ENCODE measurements around the gene MS4A2. TPM values are rescaled to one million over a fixed set of nuclear protein-coding genes. Genes with fewer than 3 reads are reported as not detected.

The MS4A2 gene
- total RNA-seq, 1 experiment from 2014 or later: not detected

DNA sequence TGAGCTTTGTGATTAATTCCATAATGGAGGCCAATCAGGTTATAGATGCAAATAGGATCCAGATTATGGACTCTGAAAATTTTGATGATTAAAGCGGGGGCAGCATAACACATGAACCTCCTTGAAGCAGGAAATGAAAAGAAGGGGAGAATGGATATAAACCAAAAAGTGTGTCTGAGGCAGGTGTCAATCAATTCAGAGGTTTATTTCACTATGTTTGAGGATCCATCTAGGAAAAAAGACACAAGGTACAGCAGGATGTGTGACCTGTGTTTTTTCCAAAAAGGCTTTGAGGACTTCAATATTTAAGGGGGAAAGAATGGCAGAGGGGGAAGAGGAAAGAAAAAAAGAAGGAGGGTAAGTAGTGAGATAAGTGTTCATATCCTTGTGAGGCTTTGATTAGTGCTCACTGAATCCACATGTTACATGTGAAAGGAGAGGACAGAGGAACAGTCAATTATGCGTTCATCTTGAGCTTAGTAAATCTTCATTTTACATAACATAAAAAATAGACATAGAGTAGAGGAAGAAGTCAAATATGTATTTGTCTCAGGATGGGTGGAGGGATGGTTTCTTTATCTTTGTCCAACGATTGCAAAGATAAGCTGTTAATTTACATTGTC lies 34.1 kb downstream of the MS4A2 start:
- ChIA-PET POLR2A (no interaction called here), CTCF (interaction anchor here (1.1 kb wide), 1 partner anchor 169 kb away, joined by 3 read pairs; no protein-coding TSS in a partner anchor), RAD21 (ENCODE audit: low non-redundant PET in 1 of 2, low total read pairs in 2 of 2, uncharacterized antibody in 2 of 2, unreplicated experiment in 2 of 2) (no interaction called here)
- Histone ChIP-seq H3K4me1 (ENCODE audit: control insufficient read depth in 1 of 2, insufficient read depth in 2 of 2, low read length in 2 of 2) (peaks cover 3 to 14% of the 10 kb centered on the region in 2 experiments; a peak in 3 of 4 replicates), H3K27ac (ENCODE audit: low read depth, low read length) (no peak overlapping the region), H3K9me2 (ENCODE audit: insufficient read depth) (no peaks in the 10 kb centered on the region), H3K27me3 (ENCODE audit: insufficient read depth, low read length) (no peaks in the 10 kb centered on the region), H2AFZ (ENCODE audit: low read depth, low read length, poor library complexity, severe bottlenecking) (no peak overlapping the region), H3K9me3 (ENCODE audit: control insufficient read depth in 1 of 2, insufficient read depth in 1 of 2, low read depth in 1 of 2, low read length in 2 of 2) (no peaks in the 10 kb centered on the region), H3K79me2 (ENCODE audit: insufficient read depth, low read length) (no peaks in the 10 kb centered on the region), H3K9ac (ENCODE audit: low read length) (no peak overlapping the region), H3K36me3 (ENCODE audit: control insufficient read depth in 1 of 2, insufficient read depth in 2 of 2, low read length in 2 of 2) (no peaks in the 10 kb centered on the region), H3K4me2 (ENCODE audit: low read length) (no peak overlapping the region), H4K20me1 (ENCODE audit: insufficient read depth) (no peaks in the 10 kb centered on the region), H3K4me3 (replicated peaks in 1 of 2; ENCODE audit: low read depth in 1 of 2, low read length in 2 of 2) (no peak overlapping the region)
- no peak for ATAC-seq
- no peak for DNase-seq (ENCODE audit: low read depth, low spot score)
- no peak for TF ChIP-seq EZH2 (IDR thresholded peaks at IDR 0.05)
- TF ChIP-seq, protein P1, sequence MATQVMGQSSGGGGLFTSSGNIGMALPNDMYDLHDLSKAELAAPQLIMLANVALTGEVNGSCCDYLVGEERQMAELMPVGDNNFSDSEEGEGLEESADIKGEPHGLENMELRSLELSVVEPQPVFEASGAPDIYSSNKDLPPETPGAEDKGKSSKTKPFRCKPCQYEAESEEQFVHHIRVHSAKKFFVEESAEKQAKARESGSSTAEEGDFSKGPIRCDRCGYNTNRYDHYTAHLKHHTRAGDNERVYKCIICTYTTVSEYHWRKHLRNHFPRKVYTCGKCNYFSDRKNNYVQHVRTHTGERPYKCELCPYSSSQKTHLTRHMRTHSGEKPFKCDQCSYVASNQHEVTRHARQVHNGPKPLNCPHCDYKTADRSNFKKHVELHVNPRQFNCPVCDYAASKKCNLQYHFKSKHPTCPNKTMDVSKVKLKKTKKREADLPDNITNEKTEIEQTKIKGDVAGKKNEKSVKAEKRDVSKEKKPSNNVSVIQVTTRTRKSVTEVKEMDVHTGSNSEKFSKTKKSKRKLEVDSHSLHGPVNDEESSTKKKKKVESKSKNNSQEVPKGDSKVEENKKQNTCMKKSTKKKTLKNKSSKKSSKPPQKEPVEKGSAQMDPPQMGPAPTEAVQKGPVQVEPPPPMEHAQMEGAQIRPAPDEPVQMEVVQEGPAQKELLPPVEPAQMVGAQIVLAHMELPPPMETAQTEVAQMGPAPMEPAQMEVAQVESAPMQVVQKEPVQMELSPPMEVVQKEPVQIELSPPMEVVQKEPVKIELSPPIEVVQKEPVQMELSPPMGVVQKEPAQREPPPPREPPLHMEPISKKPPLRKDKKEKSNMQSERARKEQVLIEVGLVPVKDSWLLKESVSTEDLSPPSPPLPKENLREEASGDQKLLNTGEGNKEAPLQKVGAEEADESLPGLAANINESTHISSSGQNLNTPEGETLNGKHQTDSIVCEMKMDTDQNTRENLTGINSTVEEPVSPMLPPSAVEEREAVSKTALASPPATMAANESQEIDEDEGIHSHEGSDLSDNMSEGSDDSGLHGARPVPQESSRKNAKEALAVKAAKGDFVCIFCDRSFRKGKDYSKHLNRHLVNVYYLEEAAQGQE (IDR thresholded peaks at IDR 0.05; ENCODE audit: low read depth): no peak
- TF ChIP-seq JUND (IDR thresholded peaks at IDR 0.05): no peak
- TF ChIP-seq ZFX (IDR thresholded peaks at IDR 0.05): no peak
- TF ChIP-seq SIN3A (IDR thresholded peaks at IDR 0.05; ENCODE audit: low read depth): no peak
- no TSS peak for BruUV-seq (replicated peaks)
- intact Hi-C loops (cut with micrococcal nuclease): no loop called here

DNA sequence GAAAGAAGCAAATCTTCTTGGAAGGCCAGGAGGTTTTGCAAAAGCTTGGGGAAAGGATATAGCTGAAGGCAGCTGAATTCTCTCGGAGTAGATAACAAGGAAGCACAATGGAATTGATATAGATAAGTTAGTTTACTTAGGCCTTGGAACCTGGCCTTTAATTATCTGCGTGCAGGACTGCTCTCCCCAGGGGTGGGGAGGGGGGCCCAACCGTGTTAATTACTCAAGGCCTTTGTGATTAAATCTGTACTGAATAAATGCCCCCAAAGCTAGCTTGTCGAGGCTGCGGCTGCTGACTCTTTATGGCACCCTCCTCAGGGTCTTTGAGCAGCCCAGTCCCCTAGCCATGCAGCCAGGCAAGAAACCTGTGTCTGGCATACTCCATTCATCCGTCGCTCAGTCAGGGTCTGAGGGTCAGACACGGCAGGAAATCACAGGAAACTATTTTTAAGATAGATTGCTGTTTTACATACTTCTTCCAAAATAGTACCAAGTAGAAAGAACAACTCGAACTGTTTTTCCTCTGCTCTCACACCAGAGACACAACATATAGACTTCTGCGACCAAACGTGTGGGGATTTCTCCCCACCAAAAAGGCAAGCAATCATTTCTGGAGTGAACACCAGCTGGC lies 36.5 kb downstream of the MS4A2 start:
- Histone ChIP-seq H3K9me2 (ENCODE audit: insufficient read depth) (no peaks in the 10 kb centered on the region), H2AFZ (ENCODE audit: low read depth, low read length, poor library complexity, severe bottlenecking) (no peak overlapping the region), H3K9ac (ENCODE audit: low read length) (no peak overlapping the region), H3K4me3 (replicated peaks in 1 of 2; ENCODE audit: low read depth in 1 of 2, low read length in 2 of 2) (no peak overlapping the region), H3K27me3 (ENCODE audit: insufficient read depth, low read length) (no peaks in the 10 kb centered on the region), H3K9me3 (ENCODE audit: control insufficient read depth in 1 of 2, insufficient read depth in 1 of 2, low read depth in 1 of 2, low read length in 2 of 2) (no peaks in the 10 kb centered on the region), H3K4me1 (ENCODE audit: control insufficient read depth in 1 of 2, insufficient read depth in 2 of 2, low read length in 2 of 2) (peaks cover 3 to 16% of the 10 kb centered on the region in 2 experiments; a peak in 3 of 4 replicates), H3K36me3 (ENCODE audit: control insufficient read depth in 1 of 2, insufficient read depth in 2 of 2, low read length in 2 of 2) (no peaks in the 10 kb centered on the region), H4K20me1 (ENCODE audit: insufficient read depth) (no peaks in the 10 kb centered on the region), H3K4me2 (ENCODE audit: low read length) (no peak overlapping the region), H3K79me2 (ENCODE audit: insufficient read depth, low read length) (no peaks in the 10 kb centered on the region), H3K27ac (ENCODE audit: low read depth, low read length) (no peak overlapping the region)
- intact Hi-C loops (cut with micrococcal nuclease): no loop called here
- ChIA-PET POLR2A (no interaction called here), RAD21 (ENCODE audit: low non-redundant PET in 1 of 2, low total read pairs in 2 of 2, uncharacterized antibody in 2 of 2, unreplicated experiment in 2 of 2) (no interaction called here), CTCF (no interaction called here)
- no TSS peak for BruUV-seq (replicated peaks)
- TF ChIP-seq ZFX (IDR thresholded peaks at IDR 0.05): no peak
- no peak for TF ChIP-seq CBX3 (IDR thresholded peaks at IDR 0.05; ENCODE audit: low read depth)
- TF ChIP-seq EZH2phosphoT487 (IDR thresholded peaks at IDR 0.05; ENCODE audit: borderline replicate concordance): no peak
- no peak for TF ChIP-seq POLR2A (IDR thresholded peaks at IDR 0.05; ENCODE audit: borderline replicate concordance, extremely low read depth, insufficient read depth, insufficient read length)
- ATAC-seq (no peak), DNase-seq (ENCODE audit: low read depth, low spot score) (no peak)

All from HCT116 (cell line).